GM18508 (cell line): ENCODE measurements around the gene CARD19.

Experiments used
- ATAC-seq: cut with Tn5 transposase; IDR thresholded peaks from one replicate; pipeline ENCODE4 v1.9.1; 2021; ENCODE audit warnings: moderate number of reproducible peaks; ENCODE audit not compliant: insufficient read depth, unreplicated experiment

CARD19 gene

DNA sequence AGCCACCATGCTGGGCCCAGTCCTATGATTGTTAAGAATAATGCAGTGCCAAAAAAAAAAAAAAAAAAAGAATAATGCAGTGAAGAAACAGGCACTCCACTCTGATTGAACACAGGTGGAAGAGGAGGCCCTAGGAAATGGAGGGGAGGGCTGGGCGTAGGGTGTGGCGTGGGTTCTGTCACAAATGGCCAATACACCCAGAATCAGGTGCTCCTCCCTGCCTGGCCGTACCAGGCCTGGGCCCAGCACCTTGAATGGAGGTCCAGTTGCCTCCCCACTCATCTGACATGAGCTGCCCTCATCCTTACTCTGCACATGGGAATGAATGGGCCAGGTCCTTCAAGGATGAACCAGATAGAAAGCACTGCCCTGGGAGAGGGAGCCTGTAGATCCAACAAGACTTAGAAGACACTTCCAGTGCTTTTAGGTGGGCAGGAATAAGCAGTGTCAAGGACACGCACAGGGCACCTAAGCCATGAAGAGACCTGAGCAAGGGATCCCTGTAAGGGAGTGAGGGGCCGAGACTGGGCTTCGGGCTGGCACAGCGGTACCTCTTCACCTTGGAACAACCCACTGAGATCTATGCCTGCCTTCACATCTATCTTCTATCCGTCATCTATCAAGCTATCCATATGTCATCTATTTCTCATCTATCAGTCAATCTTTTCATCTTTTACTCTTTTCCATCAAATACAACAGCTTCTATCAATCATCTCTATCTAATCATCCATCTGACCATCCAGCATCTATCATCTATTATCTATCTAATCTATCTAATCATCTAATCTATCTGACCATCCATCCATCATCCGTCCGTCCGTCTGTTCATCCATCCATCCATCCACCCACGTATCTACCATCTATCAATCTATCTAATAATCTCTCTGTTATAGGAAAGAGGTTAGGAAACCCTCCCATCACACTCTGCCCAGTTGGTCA is 22.2 kb downstream of the CARD19 start:
- no peak for ATAC-seq

DNA sequence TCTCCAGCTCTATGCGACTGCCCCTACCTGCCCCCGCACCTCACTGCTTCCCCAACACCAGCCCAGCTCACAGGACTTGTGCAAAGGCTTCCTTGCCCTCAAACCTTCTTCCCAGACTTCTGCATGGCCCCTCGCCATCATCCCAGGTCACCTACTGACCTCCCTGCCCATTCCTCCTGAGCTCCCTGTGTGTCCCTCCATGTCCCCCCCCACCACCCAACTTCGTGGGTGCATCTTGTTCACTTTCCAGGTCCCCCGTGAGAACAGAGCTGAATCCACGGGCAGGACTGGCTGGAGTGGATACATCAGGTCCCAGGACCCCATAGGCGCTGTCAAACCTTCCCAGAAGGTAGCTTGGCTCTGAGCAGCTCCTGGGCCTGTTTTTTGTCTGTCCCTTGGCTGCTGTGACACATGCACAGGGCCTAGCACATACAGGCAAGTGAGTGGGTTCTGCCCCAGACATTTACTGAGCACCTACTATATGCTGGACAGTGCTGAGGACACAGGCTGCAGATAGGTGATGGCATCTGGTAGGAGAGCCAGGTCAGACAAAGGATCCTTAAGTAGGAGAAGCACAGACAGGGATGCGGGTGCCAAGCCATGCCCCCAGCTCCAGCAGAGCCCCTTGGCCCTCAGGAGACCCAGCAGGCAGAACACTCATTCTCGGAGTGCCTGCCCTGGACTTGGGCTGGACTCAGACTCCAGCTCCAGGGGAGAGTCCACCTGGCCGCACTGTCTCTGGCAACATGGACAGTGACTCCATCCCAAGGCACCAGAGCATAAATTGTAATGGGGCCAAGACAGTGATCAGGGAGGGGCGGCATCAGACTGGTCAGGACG is 23.1 kb downstream of the CARD19 start:
- ATAC-seq = no peak

GRCh38 chr9:93119703-93119952 is 23.6 kb downstream of the CARD19 start:
- ATAC-seq = no peak

DNA sequence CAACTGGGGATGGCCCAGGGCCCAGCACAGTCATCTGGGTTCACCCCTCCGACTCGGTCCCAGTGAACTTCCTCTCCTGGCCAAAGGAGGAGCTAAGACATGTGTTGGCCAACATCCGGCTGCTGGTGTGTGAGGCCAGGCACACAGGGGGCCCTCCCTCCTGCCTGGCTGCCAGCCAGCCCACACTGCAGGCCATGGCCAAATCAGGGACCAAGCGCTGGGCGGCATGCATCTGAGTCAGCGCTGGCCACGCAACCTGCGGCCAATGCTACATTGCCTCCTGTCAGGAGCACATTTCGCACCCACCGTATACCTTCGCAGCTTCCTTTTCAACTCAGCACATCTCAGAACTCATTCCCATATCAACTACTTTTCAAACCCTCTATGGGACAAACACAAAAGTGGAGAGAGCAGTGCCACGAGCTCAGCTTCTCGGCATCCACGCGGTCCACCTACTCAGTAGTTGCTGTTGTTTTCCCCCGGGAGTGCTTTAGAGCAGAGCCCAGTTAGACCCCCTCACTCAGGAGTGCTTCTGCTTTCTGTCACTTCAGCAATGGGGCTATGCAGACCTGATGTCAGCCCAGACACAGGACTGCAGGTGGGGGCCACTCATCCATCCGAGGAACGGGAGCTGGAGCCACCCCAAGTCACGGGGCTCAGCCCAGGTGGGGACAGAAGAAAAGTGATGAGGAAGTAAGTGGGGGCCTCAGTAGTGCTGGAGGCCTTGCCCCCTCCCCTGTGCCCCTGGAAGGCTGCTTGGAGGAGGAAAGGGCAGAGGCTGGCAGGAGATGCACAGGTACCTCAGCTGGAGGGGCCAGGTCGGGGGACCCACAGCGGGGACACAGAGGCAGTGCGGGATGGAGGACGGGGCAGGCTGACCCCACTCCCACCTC is 24.2 kb downstream of the CARD19 start:
- ATAC-seq = peak; percentile 54

- no peak for ATAC-seq
Measured at GRCh38 chr9:93120846-93121315, 24.9 kb downstream of the CARD19 start.

GRCh38 chr9:93121316-93122241 is 25.6 kb downstream of the CARD19 start:
- ATAC-seq = no peak

- ATAC-seq = no peak
Measured at GRCh38 chr9:93122721-93123221, 26.8 kb downstream of the CARD19 start.

DNA sequence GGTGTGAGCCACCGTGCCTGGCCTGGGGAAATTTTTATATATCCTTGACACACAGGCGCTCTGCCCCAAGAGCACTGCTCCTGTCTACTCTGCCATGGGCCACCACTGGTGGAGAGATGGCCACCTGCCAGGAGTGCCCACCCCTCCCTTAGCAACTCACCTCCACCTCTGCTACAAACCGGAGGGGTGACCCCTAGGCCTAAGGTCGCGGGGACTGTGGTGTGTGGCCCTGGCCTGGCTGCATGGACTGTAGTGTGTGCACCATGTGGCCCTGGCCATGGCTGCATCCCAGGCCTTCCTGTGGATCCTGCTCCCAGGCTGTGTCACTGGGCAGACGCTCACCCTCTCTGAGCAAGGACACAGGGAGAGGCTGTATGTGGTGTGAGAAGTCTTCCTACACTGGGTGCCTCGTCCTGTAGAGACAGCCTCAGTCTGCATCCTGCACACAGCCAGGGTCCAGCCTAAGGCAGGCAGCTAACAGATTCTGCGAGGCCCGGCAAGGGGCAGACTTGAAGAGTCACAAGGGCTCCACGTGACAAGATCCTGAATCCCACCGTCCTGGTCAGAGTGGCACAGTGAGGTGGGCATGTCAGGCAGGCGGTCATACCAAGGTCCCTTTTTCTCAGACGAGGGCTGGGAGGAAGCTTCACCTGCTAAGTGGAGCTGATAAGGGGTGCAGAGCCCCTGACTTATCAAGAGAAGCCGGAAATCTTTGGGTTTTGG is 27.7 kb downstream of the CARD19 start:
- ATAC-seq = no peak

DNA sequence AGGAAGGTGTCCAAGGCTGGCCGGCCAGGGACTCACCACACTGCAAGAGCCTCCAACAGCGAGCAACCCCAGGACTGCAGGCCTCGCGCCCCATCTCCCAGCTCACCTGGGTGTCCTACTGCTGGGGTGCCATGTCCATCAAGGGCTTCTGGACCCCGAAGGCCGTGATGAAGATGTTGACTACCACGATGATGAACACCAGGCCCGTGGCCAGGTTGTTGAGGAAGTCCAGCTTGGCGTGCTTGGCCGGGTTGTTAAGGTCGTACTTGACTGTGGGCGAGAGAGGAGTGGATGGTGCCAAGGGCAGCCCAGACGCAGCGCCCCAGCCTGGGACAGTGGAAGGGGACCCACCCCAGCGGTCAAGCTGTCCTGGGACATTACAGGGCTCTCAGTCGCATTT is 28.8 kb downstream of the CARD19 start:
- ATAC-seq = no peak

DNA sequence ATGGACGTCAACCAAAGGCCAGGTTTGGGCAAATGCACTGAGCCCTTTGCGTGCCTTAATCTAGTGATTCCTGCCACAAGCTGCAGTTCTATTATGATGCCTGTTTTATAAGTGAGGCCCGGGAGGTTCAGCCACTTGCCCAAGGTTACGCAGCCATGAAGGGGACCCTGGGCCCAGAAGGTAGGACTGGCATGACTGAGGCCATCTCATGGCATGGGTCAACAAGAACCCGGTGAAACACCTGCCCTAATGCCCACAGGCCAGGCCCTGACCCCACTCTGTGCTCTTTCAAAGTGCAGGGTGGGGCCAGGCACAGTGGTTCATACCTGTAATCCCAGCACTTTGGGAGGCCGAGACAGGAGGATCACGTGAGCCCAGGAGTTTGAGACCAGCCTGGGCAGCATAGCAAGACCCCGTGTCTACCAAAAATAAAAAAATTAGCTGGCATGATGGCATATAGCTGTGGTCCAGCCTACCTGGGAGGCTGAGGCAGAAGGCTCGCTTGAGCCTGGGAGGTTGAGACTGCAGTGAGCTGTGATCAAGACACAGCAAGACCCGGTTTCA is 29.4 kb downstream of the CARD19 start:
- ATAC-seq = no peak

- no peak for ATAC-seq
Measured at GRCh38 chr9:93126151-93126781, 30.2 kb downstream of the CARD19 start.

DNA sequence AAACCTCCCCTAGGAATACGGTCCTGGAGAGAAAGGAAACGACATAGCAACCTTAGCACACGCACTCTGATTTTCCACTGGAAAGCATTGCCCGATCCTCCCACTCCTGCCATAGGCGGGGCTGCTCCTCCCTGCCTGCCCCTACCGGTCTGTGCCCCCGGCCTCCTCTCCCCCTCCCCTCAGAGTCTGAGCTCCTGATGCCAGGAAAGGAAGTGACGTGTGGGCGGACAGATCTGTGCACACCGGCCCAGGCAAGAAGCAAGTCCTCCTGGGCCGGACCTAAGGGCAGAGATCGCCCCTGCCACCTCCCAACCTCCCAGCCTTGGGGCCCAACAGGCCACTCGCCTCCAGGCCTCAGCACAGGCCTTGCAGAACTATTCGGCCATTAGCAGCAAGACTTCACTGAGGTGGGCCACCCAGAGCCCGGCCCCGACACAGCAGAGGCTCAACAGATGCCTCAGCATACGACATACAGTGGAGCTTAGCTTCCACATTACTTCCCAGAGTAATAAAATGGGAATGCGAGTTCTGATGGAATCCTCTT is 30.9 kb downstream of the CARD19 start:
- no peak for ATAC-seq

GRCh38 chr9:93127395-93127911 is 31.4 kb downstream of the CARD19 start:
- ATAC-seq = no peak

DNA sequence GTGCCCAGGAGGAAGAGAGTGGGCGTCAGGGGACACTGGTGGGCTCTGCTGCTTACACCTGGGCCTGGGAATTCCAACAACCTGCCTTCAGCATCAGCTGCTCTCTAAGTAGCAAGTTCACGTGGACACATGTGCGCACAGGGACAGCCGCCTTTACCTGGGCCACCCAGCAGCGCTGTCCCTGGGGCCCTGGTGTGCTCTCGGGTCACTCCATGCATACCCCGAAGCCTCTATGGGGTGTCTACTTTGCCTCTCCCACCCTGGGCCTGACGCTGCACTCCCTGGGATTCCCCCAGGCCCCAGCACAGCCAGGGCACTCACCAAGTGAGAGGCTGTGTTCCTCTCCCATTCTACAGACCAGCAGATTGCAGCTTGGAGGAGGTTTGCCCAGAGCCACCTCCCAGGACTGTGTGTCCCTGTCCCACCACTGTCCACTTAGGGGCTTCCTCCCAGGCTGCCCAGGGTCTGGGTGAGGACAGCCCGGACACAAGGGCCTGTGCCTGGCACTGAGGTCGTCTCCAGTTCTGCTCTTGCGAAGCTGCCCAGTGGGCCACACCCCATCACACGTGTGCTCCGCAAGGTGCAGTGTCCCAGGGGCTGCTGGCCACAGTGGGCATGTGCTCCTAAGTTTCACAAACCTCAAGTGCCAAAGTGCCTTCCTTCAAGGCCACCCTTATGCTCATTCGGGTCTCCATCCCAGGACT is 32.1 kb downstream of the CARD19 start:
- ATAC-seq = no peak

- no peak for ATAC-seq
Measured at GRCh38 chr9:93128715-93129224, 32.8 kb downstream of the CARD19 start.

DNA sequence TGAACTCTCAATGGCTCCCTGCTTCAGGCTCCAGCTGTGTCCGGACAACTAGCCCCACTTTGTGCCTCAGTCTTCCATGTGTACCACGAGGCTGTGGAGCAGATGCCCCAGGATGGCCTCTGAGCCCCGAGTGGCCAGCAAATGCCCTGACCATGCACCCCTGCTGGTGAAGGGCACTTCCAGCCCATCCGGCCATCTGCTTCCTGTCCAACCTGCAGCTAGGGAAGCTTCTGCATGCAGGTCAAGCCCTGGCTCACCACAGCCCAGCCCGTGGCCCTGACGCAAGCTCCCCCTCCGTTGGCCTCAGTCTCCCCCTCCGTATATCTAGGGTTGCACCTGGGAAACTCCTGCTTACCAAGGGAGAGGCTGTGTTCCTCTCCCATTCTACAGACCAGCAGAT is 33.3 kb downstream of the CARD19 start:
- no peak for ATAC-seq
